ENCODE measurements around the gene NPHS2. TPM values are rescaled to one million over a fixed set of nuclear protein-coding genes. Genes with fewer than 3 reads are reported as not detected.

Gene NPHS2
- total RNA-seq, 3 donors from 2014 or later (not counting 1 experiment from before 2014, with no cell fraction given) = not detected

DNA sequence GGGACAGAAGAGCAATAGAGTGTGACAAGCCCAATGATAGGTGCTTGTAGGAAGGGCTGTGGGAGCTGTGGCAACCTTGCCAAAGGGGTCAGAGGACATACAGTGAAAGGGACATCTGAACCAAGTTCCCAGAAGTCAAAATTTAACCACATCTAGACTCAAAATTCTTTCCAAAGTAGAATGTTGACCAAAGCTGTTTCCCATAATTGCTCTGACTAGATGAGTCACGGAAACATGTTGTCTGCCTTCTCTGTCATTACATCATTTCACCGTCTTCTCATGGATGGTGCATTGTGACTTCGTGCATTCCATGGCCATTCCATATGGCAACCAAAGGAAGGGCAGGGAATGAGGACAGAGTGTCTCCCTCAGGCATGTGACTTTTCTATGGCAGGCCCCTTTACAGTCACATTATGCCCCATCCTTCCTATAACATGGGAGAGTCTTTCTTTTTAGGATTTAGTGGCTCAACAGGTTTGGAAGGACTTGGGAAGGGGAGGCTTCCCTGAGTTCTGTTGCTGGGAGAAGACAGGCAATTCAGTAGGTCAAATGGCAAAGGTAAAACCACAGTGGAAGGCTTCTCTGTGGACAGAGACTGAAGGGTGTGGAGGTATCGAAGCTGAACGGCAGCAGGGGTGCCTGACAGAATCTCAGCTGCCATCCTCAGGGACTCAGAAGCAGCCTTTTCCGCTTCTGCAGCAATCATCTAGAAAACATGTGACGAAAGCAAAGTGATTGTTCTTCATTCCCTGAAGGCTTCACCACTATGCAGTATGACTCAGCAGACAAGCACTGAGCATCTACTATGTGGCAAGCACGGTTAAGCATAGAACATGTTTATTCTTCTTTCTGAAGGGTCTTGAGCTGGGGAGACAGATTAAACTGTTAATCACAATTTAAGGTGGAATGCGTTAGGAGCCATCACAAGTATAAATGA is 24.7 kb downstream of the NPHS2 start:
- Histone ChIP-seq H3K4me3 (ENCODE audit: low read length) (no peak overlapping the region), H3K4me1 (ENCODE audit: control insufficient read depth, insufficient read depth, low read length) (no peaks in the 10 kb centered on the region), H3K36me3 (ENCODE audit: control insufficient read depth, insufficient read depth, low read length) (no peaks in the 10 kb centered on the region), H3K9me3 (ENCODE audit: control insufficient read depth, insufficient read depth, low read length) (no peaks in the 10 kb centered on the region), H3K27ac (ENCODE audit: low read length) (no peak overlapping the region), H3K27me3 (ENCODE audit: control insufficient read depth, insufficient read depth, low read length) (no peaks in the 10 kb centered on the region)
- Mint-ChIP-seq H3K36me3 (no peaks in the 10 kb centered on the region), H3K27ac (no peak overlapping the region), H3K4me1 (no peaks in the 10 kb centered on the region), H3K9me3 (no peaks in the 10 kb centered on the region), H3K4me3 (no peak overlapping the region), H3K27me3 (ENCODE audit: low read depth in 2 of 2) (peaks cover 0 to 4% of the 10 kb centered on the region in 2 donors)
- DNase-seq (no peak), ATAC-seq (no peak)
- intact Hi-C loops (cut with micrococcal nuclease) = no loop called here
- TF ChIP-seq CTCF (IDR thresholded peaks at IDR 0.05) = no peak
- 64% methylated on average over 9 of the region's 9 CpGs for WGBS (ENCODE audit: insufficient coverage)

DNA sequence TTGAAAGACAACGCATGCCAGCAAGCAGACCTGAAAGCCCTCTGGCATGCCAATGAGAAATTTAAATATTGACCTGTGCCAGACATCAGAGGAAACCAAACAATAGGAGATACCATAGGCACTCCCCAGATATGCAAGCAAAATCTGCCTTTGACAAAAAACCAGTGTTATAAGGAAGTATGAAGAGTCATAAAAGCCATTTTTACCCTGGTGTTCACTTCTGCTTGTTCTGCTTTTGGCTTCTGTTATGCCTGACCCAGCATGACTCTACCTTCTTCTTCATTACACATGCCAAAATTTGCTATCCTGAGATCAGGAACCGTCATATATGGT is 26.4 kb downstream of the NPHS2 start:
- H3K27me3 ChIP-seq (ENCODE audit: control insufficient read depth, insufficient read depth, low read length) = no peaks in the 10 kb centered on the region
- no peaks in the 10 kb centered on the region for H3K36me3 Mint-ChIP-seq
- no peak for TF ChIP-seq CTCF (IDR thresholded peaks at IDR 0.05)
- no peaks in the 10 kb centered on the region for H3K4me1 ChIP-seq (ENCODE audit: control insufficient read depth, insufficient read depth, low read length)
- no peaks in the 10 kb centered on the region for H3K36me3 ChIP-seq (ENCODE audit: control insufficient read depth, insufficient read depth, low read length)
- H3K27ac Mint-ChIP-seq = no peak overlapping the region
- peaks cover 0 to 4% of the 10 kb centered on the region in 2 donors for H3K27me3 Mint-ChIP-seq (ENCODE audit: low read depth in 2 of 2)
- no peak for DNase-seq
- intact Hi-C loops (cut with micrococcal nuclease) = no loop called here
- no peak overlapping the region for H3K4me3 ChIP-seq (ENCODE audit: low read length)
- no peaks in the 10 kb centered on the region for H3K4me1 Mint-ChIP-seq
- ATAC-seq = no peak
- no peaks in the 10 kb centered on the region for H3K9me3 ChIP-seq (ENCODE audit: control insufficient read depth, insufficient read depth, low read length)
- 44% methylated on average over 2 of the region's 2 CpGs for WGBS (ENCODE audit: insufficient coverage)
- no peaks in the 10 kb centered on the region for H3K9me3 Mint-ChIP-seq
- H3K4me3 Mint-ChIP-seq = no peak overlapping the region
- no peak overlapping the region for H3K27ac ChIP-seq (ENCODE audit: low read length)

DNA sequence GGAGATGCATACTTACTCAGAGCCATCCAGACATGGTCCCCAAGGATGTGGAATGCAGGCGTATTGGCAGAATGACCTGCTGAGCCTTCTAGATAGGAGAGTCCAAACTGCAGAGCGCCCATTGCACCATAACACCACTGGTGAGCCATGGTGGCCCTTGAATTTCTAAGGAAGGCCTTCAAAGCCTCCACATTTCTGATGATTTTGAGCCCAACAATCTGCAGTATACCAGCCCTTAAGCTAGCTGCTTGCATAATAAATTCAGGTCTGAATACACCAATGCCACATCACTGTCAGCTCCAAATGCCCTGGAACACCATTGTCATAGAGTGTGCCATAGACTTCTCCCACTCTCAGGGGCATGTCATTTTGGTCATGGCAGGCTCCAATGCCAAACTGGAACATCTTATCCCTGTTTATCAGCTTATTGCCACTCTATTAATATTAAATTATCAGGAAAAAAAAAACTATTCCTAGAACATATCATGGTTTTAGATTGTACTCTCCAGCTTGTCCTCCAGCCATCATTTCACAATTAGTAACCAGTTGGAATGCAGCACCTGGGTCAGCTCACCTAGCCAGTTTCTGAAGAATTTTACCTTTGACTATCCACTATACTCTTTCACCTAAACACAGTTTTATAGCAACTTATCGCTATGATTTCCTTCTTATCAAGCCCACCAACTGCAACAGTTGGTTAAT is 26.9 kb downstream of the NPHS2 start:
- TF ChIP-seq CTCF (IDR thresholded peaks at IDR 0.05) = no peak
- H3K36me3 Mint-ChIP-seq = no peaks in the 10 kb centered on the region
- H3K4me1 Mint-ChIP-seq = no peaks in the 10 kb centered on the region
- Histone ChIP-seq H3K4me3 (ENCODE audit: low read length) (no peak overlapping the region), H3K27ac (ENCODE audit: low read length) (no peak overlapping the region), H3K27me3 (ENCODE audit: control insufficient read depth, insufficient read depth, low read length) (no peaks in the 10 kb centered on the region), H3K36me3 (ENCODE audit: control insufficient read depth, insufficient read depth, low read length) (no peaks in the 10 kb centered on the region), H3K4me1 (ENCODE audit: control insufficient read depth, insufficient read depth, low read length) (no peaks in the 10 kb centered on the region), H3K9me3 (ENCODE audit: control insufficient read depth, insufficient read depth, low read length) (no peaks in the 10 kb centered on the region)
- DNase-seq = no peak
- 50% methylated on average over 3 of the region's 3 CpGs for WGBS (ENCODE audit: insufficient coverage)
- intact Hi-C loops (cut with micrococcal nuclease) = no loop called here
- no peaks in the 10 kb centered on the region for H3K9me3 Mint-ChIP-seq
- H3K27me3 Mint-ChIP-seq (ENCODE audit: low read depth in 2 of 2) = peaks cover 0 to 4% of the 10 kb centered on the region in 2 donors
- H3K27ac Mint-ChIP-seq = no peak overlapping the region
- no peak for ATAC-seq
- no peak overlapping the region for H3K4me3 Mint-ChIP-seq

Measured in natural killer cell (primary cell).